AG09309 (cell line): ENCODE data around the gene CD8B.
"Not testable (repeated sequence)": the region's sequence is repeated elsewhere in the genome, so short reads cannot be mapped to it uniquely, and the experiment has no call there.

Source experiments
- DNase-seq: peaks from one replicate; pipeline ENCODE4 v3.0.0-alpha.2; 2010; ENCODE audit warnings: low read depth
- H3K4me3 ChIP-seq: 2 replicates; pipeline ENCODE4 v1.5.1; 2011; ENCODE audit warnings: mild to moderate bottlenecking, low read depth, low read length, moderate library complexity; ENCODE audit not compliant: control insufficient read depth
- TF ChIP-seq, protein P1 (sequence below): IDR thresholded peaks from 2 replicates; pipeline ENCODE4 v1.5.1; 2011; ENCODE audit warnings: mild to moderate bottlenecking, low read depth, low read length, inconsistent platforms; ENCODE audit not compliant: insufficient read depth, control insufficient read depth; ENCODE audit errors: missing control alignments

The CD8B gene

GRCh38 chr2:86839871-86840548, 21.7 kb downstream of the CD8B start:
- DNase-seq, H3K4me3 ChIP-seq: not testable (repeated sequence)

- not testable (repeated sequence) for H3K4me3 ChIP-seq, DNase-seq
Observed at GRCh38 chr2:86839455-86839854, 22.2 kb downstream of the CD8B start.

DNA sequence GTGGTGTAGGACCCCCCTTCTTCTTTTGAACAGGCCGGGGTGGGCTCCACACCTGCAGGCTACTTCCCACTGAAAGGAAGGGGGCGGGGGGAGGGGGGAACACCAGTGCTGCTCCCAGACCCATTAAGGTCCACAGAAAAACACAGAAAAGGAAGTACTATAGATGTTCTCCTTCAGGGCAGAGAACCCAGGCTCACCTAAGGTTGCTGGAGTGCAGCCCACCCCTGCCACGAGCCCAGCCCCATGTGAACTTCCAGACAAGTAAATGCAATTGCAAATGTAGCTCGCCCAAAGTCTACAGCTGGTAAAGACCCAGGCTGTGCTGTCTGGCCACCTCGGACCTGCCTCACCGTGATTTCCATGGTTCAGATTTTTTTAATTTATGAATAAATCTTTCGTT, 24.0 kb downstream of the CD8B start:
- not testable (repeated sequence) for H3K4me3 ChIP-seq, DNase-seq

- DNase-seq: peak; percentile 59
- not testable (repeated sequence) for H3K4me3 ChIP-seq
Observed at GRCh38 chr2:86836915-86837695, 24.6 kb downstream of the CD8B start.

- H3K4me3 ChIP-seq, DNase-seq: not testable (repeated sequence)
Observed at GRCh38 chr2:86835548-86835889, 26.2 kb downstream of the CD8B start.

- no peak for DNase-seq
- no peak overlapping the region for H3K4me3 ChIP-seq
- TF ChIP-seq, protein P1, sequence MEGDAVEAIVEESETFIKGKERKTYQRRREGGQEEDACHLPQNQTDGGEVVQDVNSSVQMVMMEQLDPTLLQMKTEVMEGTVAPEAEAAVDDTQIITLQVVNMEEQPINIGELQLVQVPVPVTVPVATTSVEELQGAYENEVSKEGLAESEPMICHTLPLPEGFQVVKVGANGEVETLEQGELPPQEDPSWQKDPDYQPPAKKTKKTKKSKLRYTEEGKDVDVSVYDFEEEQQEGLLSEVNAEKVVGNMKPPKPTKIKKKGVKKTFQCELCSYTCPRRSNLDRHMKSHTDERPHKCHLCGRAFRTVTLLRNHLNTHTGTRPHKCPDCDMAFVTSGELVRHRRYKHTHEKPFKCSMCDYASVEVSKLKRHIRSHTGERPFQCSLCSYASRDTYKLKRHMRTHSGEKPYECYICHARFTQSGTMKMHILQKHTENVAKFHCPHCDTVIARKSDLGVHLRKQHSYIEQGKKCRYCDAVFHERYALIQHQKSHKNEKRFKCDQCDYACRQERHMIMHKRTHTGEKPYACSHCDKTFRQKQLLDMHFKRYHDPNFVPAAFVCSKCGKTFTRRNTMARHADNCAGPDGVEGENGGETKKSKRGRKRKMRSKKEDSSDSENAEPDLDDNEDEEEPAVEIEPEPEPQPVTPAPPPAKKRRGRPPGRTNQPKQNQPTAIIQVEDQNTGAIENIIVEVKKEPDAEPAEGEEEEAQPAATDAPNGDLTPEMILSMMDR: no peak
Observed at GRCh38 chr2:86833315-86833714, 28.4 kb downstream of the CD8B start.

DNA sequence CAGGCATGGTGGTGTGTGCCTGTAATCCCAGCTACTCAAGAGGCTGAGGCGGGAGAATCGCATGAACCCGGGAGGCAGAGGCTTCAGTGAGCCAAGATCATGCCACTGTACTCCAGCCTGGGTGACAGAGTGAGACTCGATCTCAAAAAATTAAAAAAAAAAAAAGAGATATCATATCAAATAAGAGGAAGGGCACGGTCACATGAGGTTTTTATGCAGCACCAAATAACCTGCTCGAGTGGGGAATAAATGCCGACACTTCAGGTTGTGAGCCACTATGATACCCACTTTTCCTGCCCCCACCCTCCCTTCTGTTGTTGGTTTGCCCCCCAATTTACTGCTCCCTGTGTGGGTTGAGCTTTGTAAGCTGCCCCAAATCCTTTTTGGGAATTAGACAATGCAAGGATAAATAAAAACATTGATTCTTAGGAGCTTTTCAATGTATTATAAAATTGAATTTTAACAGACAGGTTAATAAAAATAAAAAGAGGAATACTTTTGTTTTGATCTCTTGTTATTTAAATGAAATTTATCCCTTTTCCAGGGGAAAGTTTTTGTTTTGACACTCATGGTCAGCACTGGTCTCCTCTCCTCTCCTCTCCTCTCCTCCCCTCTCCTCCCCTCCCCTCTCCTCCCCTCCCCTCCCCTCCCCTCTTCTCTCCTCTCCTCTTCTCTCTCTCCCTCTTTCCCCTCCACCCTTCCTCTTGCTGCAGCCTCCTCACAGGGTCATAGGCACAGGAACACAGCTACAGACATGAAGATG, 29.2 kb downstream of the CD8B start:
- no peak for DNase-seq
- TF ChIP-seq, protein P1: no peak
- no peak overlapping the region for H3K4me3 ChIP-seq

GRCh38 chr2:86831537-86831936, 30.1 kb downstream of the CD8B start:
- no peak overlapping the region for H3K4me3 ChIP-seq
- DNase-seq: no peak
- TF ChIP-seq, protein P1: no peak

DNA sequence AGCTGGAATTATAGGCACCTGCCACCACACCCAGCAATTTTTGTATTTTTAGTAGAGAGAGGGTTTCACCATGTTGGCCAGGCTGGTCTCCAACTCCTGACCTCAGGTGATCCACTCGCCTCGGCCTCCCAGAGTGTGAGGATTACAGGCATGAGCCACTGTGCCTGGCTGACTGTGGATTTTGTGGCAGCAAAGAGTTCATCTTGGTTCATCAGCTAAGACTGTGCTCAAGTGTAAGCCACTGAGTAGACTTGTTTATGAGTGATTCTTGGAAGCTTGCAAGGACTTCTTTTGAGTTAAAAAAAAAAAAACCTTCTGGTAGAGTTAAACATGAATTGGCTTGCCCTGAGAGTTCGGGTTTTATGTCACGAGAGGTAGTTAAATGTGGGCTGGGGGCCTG, 34.7 kb downstream of the CD8B start:
- TF ChIP-seq, protein P1: no peak
- no peak for DNase-seq
- H3K4me3 ChIP-seq: no peak overlapping the region
